ENCODE results near the gene SEPTIN12.

DNA sequence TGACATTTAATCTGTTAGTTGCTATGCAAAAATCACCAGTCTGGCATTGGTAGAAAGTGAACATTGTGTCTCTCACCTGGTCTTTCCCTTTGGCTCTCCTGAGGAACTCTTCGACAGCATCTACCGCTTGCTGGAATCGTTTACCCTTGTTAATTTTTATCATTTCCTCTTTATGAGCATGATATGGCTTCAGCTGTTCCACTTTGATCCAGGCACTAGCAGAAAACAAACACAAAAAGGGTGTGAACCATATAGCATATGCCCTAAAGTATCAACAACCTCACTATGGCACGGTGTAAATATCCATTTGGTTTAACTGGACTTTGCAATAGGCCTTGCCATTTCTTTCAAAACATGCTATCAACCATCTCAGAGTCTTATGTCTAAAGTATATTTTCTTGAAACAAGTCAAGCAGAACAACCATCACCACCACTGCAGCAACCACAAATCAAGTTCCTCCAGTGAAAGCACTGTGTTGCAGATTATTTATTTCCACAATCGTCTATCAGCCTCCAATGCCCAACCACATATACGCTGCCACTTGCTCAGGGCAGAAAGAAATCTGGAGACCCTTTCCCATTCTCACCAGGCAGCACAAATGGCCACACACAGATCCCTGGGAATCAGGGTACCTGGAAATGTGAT, 44.7 kb upstream of the SEPTIN12 start:
- TF ChIP-seq, protein P1, sequence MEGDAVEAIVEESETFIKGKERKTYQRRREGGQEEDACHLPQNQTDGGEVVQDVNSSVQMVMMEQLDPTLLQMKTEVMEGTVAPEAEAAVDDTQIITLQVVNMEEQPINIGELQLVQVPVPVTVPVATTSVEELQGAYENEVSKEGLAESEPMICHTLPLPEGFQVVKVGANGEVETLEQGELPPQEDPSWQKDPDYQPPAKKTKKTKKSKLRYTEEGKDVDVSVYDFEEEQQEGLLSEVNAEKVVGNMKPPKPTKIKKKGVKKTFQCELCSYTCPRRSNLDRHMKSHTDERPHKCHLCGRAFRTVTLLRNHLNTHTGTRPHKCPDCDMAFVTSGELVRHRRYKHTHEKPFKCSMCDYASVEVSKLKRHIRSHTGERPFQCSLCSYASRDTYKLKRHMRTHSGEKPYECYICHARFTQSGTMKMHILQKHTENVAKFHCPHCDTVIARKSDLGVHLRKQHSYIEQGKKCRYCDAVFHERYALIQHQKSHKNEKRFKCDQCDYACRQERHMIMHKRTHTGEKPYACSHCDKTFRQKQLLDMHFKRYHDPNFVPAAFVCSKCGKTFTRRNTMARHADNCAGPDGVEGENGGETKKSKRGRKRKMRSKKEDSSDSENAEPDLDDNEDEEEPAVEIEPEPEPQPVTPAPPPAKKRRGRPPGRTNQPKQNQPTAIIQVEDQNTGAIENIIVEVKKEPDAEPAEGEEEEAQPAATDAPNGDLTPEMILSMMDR (IDR thresholded peaks at IDR 0.05; ENCODE audit: poor library complexity, severe bottlenecking): no peak
- no peak for TF ChIP-seq EP300 (conservative IDR thresholded peaks at IDR 0.05; ENCODE audit: poor library complexity, severe bottlenecking)
- TF ChIP-seq MXI1 (conservative IDR thresholded peaks at IDR 0.05; ENCODE audit: poor library complexity, severe bottlenecking): no peak

Measured in neural cell (in vitro differentiated cells).